ENCODE measurements around the gene TEAD1. TPM values are rescaled to one million over a fixed set of nuclear protein-coding genes. Genes with fewer than 3 reads are reported as not detected.

Gene TEAD1
- total and polyA plus RNA-seq, 2 experiments from 2014 or later = 24.5 to 103 TPM

GRCh38 chr11:12642040-12642439 is 32.2 kb upstream of the TEAD1 start:
- Mint-ChIP-seq H3K27ac (no peak overlapping the region), H3K4me3 (no peak overlapping the region), H3K36me3 (ENCODE audit: low read depth) (peaks cover 13% of the 10 kb centered on the region), H3K9me3 (peaks cover 17% of the 10 kb centered on the region), H3K27me3 (ENCODE audit: insufficient read depth, low read depth, poor library complexity) (peaks cover 9% of the 10 kb centered on the region), H3K4me1 (peaks cover 16% of the 10 kb centered on the region)
- Histone ChIP-seq H3F3A (replicated peaks; ENCODE audit: low read depth) (no peaks in the 10 kb centered on the region), H3K4me1 (ENCODE audit: insufficient read depth) (peaks cover 5% of the 10 kb centered on the region; the same call in 1 of the 2 replicates), H4K20me1 (replicated peaks; ENCODE audit: insufficient read depth) (peaks cover 3% of the 10 kb centered on the region; the same call in 1 of the 2 replicates), H3K79me2 (replicated peaks; ENCODE audit: insufficient read depth) (no peaks in the 10 kb centered on the region), H3K36me3 (ENCODE audit: insufficient read depth) (no peaks in the 10 kb centered on the region), H3K4me3 (no peak overlapping the region), H3K4me2 (no peak overlapping the region), H3K9me2 (ENCODE audit: insufficient read depth) (no peaks in the 10 kb centered on the region), H3K27me3 (ENCODE audit: insufficient read depth) (no peaks in the 10 kb centered on the region), H2AFZ (peak overlapping the region; percentile 97), H3K27ac (ENCODE audit: low read depth) (no peak overlapping the region)
- ATAC-seq = peak; percentile 45
- TF ChIP-seq ETS1 (IDR thresholded peaks at IDR 0.05) (no peak), NANOG (IDR thresholded peaks at IDR 0.05; ENCODE audit: borderline replicate concordance) (no peak), EZH2phosphoT487 (IDR thresholded peaks at IDR 0.05; ENCODE audit: unreplicated experiment) (no peak), ZNF114 (CRISPR knock-in tag; IDR thresholded peaks at IDR 0.05) (no peak), ZNF331 (CRISPR knock-in tag; IDR thresholded peaks at IDR 0.05; ENCODE audit: low read depth) (no peak), POLR2AphosphoS5 (IDR thresholded peaks at IDR 0.05; ENCODE audit: low read depth) (no peak)
- no peak for DNase-seq (ENCODE audit: low spot score)

- ATAC-seq (no peak), DNase-seq (ENCODE audit: low spot score) (no peak)
- Histone ChIP-seq H3K9me2 (ENCODE audit: insufficient read depth) (no peaks in the 10 kb centered on the region), H3K79me2 (replicated peaks; ENCODE audit: insufficient read depth) (no peaks in the 10 kb centered on the region), H3K4me2 (no peak overlapping the region), H3K4me1 (ENCODE audit: insufficient read depth) (peaks cover 5% of the 10 kb centered on the region; the same call in 1 of the 2 replicates), H3K27me3 (ENCODE audit: insufficient read depth) (no peaks in the 10 kb centered on the region), H3K27ac (ENCODE audit: low read depth) (no peak overlapping the region), H3K36me3 (ENCODE audit: insufficient read depth) (no peaks in the 10 kb centered on the region), H4K20me1 (replicated peaks; ENCODE audit: insufficient read depth) (peaks cover 3% of the 10 kb centered on the region; the same call in 1 of the 2 replicates), H2AFZ (peak overlapping the region; percentile 97), H3K4me3 (no peak overlapping the region), H3F3A (replicated peaks; ENCODE audit: low read depth) (no peaks in the 10 kb centered on the region)
- Mint-ChIP-seq H3K27ac (no peak overlapping the region), H3K4me1 (peaks cover 12% of the 10 kb centered on the region), H3K27me3 (ENCODE audit: insufficient read depth, low read depth, poor library complexity) (peaks cover 9% of the 10 kb centered on the region), H3K36me3 (ENCODE audit: low read depth) (peaks cover 13% of the 10 kb centered on the region), H3K9me3 (peaks cover 17% of the 10 kb centered on the region), H3K4me3 (no peak overlapping the region)
- TF ChIP-seq JUNB (IDR thresholded peaks at IDR 0.05; ENCODE audit: unreplicated experiment) = no peak
Observed at GRCh38 chr11:12642806-12643428, 31.3 kb upstream of the TEAD1 start.

GRCh38 chr11:12646478-12646877 is 27.7 kb upstream of the TEAD1 start:
- ATAC-seq (no peak), DNase-seq (ENCODE audit: low spot score) (no peak)
- Histone ChIP-seq H4K20me1 (replicated peaks; ENCODE audit: insufficient read depth) (no peaks in the 10 kb centered on the region), H3K27me3 (ENCODE audit: insufficient read depth) (no peaks in the 10 kb centered on the region), H3K4me3 (no peak overlapping the region), H3K4me2 (no peak overlapping the region), H3K4me1 (ENCODE audit: insufficient read depth) (no peaks in the 10 kb centered on the region), H2AFZ (no peak overlapping the region), H3F3A (replicated peaks; ENCODE audit: low read depth) (no peaks in the 10 kb centered on the region), H3K79me2 (replicated peaks; ENCODE audit: insufficient read depth) (no peaks in the 10 kb centered on the region), H3K36me3 (ENCODE audit: insufficient read depth) (no peaks in the 10 kb centered on the region), H3K27ac (ENCODE audit: low read depth) (no peak overlapping the region), H3K9me2 (ENCODE audit: insufficient read depth) (no peaks in the 10 kb centered on the region)
- Mint-ChIP-seq H3K4me3 (no peak overlapping the region), H3K4me1 (0 out of 3 replicates have a peak, but pooled peaks cover 3% of the 10 kb centered on the region), H3K36me3 (ENCODE audit: low read depth) (peaks cover 4% of the 10 kb centered on the region; the same call in 1 of the 3 replicates), H3K27ac (no peak overlapping the region), H3K9me3 (peaks cover 5% of the 10 kb centered on the region), H3K27me3 (ENCODE audit: insufficient read depth, low read depth, poor library complexity) (peaks cover 7% of the 10 kb centered on the region)
- TF ChIP-seq ZNF462 (CRISPR knock-in tag; IDR thresholded peaks at IDR 0.05) (no peak), POLR2AphosphoS5 (IDR thresholded peaks at IDR 0.05; ENCODE audit: low read depth) (no peak), ZNF331 (CRISPR knock-in tag; IDR thresholded peaks at IDR 0.05; ENCODE audit: low read depth) (no peak), EZH2phosphoT487 (IDR thresholded peaks at IDR 0.05; ENCODE audit: unreplicated experiment) (no peak)
